ENCODE results near the gene KCNMA1. TPM values are rescaled to one million over a fixed set of nuclear protein-coding genes. Genes with fewer than 3 reads are reported as not detected.

The KCNMA1 gene
- polyA plus RNA-seq, 1 of the 3 experiments (the other 2 are of a cell fraction), result 107 TPM

- TF ChIP-seq NRF1 (IDR thresholded peaks at IDR 0.05; ENCODE audit: low read depth, low read length), result no peak
- peak; percentile 75; the same call in 1 of the 2 replicates for TF ChIP-seq REST (IDR thresholded peaks at IDR 0.05; ENCODE audit: low read depth, low read length)
- TF ChIP-seq YY1 (IDR thresholded peaks at IDR 0.05; ENCODE audit: low read depth), result no peak
- TF ChIP-seq TEAD4 (IDR thresholded peaks at IDR 0.05; ENCODE audit: borderline replicate concordance, insufficient read depth), result peak; percentile 99
- TF ChIP-seq POLR2AphosphoS5 (IDR thresholded peaks at IDR 0.05; ENCODE audit: low read depth, low read length), result peak; percentile 98
- TF ChIP-seq RXRA (IDR thresholded peaks at IDR 0.05; ENCODE audit: borderline replicate concordance, low read depth), result peak; percentile 97
- TF ChIP-seq SIN3A (IDR thresholded peaks at IDR 0.05; ENCODE audit: borderline replicate concordance, low read depth, low read length), result peak; percentile 98
These were observed 473.8 kb downstream of the KCNMA1 start (continued) for GRCh38 chr10:77163670-77164348.

- ChIA-PET CTCF (interaction anchor here (1.2 to 18.5 kb wide), 7 partner anchors 9 to 594 kb away, joined by 3 to 513 read pairs (median 5); partner anchors contain the start of gene KCNMA1), POLR2A (no interaction called here)
- no peak for DNase-seq
- no peak overlapping the region for H3K4me3 ChIP-seq (ENCODE audit: low read depth in 2 of 2, low read length in 1 of 2)
- H3K79me2 ChIP-seq (ENCODE audit: insufficient read depth), result no peaks in the 10 kb centered on the region
- H3K27ac ChIP-seq (ENCODE audit: low read depth in 2 of 2, low read length in 1 of 2), result peak overlapping the region in 1 of 2 experiments; percentile 96; a peak in 1 of 4 replicates
- no peaks in the 10 kb centered on the region for H3K9me3 ChIP-seq
- H3K4me1 ChIP-seq (ENCODE audit: control insufficient read depth in 1 of 2, insufficient read depth in 2 of 2, low read depth in 1 of 2, low read length in 1 of 2), result peaks cover 38% of the 10 kb centered on the region in 2 experiments
- H3K36me3 ChIP-seq (replicated peaks in 1 of 2; ENCODE audit: control insufficient read depth in 1 of 2, insufficient read depth in 2 of 2, low read length in 1 of 2), result no peaks in the 10 kb centered on the region
- H4K20me1 ChIP-seq (ENCODE audit: insufficient read depth), result no peaks in the 10 kb centered on the region
- H3F3A ChIP-seq (replicated peaks; ENCODE audit: insufficient read depth), result peaks cover 60% of the 10 kb centered on the region
- H2AFZ ChIP-seq (ENCODE audit: low read depth), result no peak overlapping the region
- H3K4me2 ChIP-seq, result peak overlapping the region; percentile 26; the same call in 1 of the 2 replicates
- no peaks in the 10 kb centered on the region for H3K9me2 ChIP-seq
- H3K9ac ChIP-seq, result peak overlapping the region; percentile 68; the same call in 1 of the 2 replicates
- H3K27me3 ChIP-seq (ENCODE audit: insufficient read depth), result no peaks in the 10 kb centered on the region
- WGBS (ENCODE audit: low lambda C conversion rate), result 7% methylated on average over 4 of the region's 4 CpGs
- TF ChIP-seq FOXM1 (IDR thresholded peaks at IDR 0.05; ENCODE audit: low read depth) (peak; percentile 93), REST (IDR thresholded peaks at IDR 0.05; ENCODE audit: low read depth, low read length) (no peak), RXRA (IDR thresholded peaks at IDR 0.05; ENCODE audit: borderline replicate concordance, low read depth) (peak; percentile 67; the same call in 1 of the 2 replicates), ELF1 (IDR thresholded peaks at IDR 0.05) (no peak), TCF12 (IDR thresholded peaks at IDR 0.05) (peak; percentile 92), PBX3 (IDR thresholded peaks at IDR 0.05) (peak; percentile 94), EP300 (IDR thresholded peaks at IDR 0.05; ENCODE audit: borderline replicate concordance in 1 of 2, low read depth in 1 of 2, low read length in 1 of 2) (peak; percentile 82 to 98), FOSL2 (IDR thresholded peaks at IDR 0.05; ENCODE audit: borderline replicate concordance, low read depth) (peak; percentile 97), TEAD4 (IDR thresholded peaks at IDR 0.05; ENCODE audit: borderline replicate concordance, insufficient read depth) (peak; percentile 85), POLR2AphosphoS5 (IDR thresholded peaks at IDR 0.05; ENCODE audit: low read depth, low read length) (peak; percentile 64; the same call in 1 of the 2 replicates), FOXJ3 (CRISPR knock-in tag; IDR thresholded peaks at IDR 0.05) (no peak), JUND (IDR thresholded peaks at IDR 0.05) (peak; percentile 97), GATA2 (CRISPR knock-in tag; IDR thresholded peaks at IDR 0.05) (no peak), USF1 (IDR thresholded peaks at IDR 0.05; ENCODE audit: borderline replicate concordance, low read depth) (no peak), NFIC (IDR thresholded peaks at IDR 0.05; ENCODE audit: borderline replicate concordance) (peak; percentile 47; the same call in 1 of the 2 replicates), SIN3A (IDR thresholded peaks at IDR 0.05; ENCODE audit: borderline replicate concordance, low read depth, low read length) (no peak), MEF2A (IDR thresholded peaks at IDR 0.05; ENCODE audit: borderline replicate concordance, low read depth) (peak; percentile 66; the same call in 1 of the 2 replicates)
These were observed 474.9 kb downstream of the KCNMA1 start for GRCh38 chr10:77162697-77163096.

Data from SK-N-SH (cell line).